WTC11 (cell line): ENCODE data around the gene ALDH3B1. TPM values are rescaled to one million over a fixed set of nuclear protein-coding genes. Genes with fewer than 3 reads are reported as not detected.

Experiments used
- ATAC-seq: fragments of 200-7000 bp; cut with Tn5 transposase; 2 replicates; pipeline ENCODE4 v1.10.0; 2021; ENCODE audit warnings: mild to moderate bottlenecking, moderate library complexity
- CTCF ChIA-PET: fragments of 300-600 bp; sonication (Branson Sonifier 250); formaldehyde crosslinking; loops from one replicate; lab custom pipeline; 2021; ENCODE audit warnings: antibody characterized with exemption; lab: Charles Lee
- POLR2A ChIA-PET: fragments of 350-600 bp; sonication (Branson Sonifier 250); formaldehyde crosslinking; loops from one replicate; lab custom pipeline; 2021; ENCODE audit warnings: antibody characterized with exemption; lab: Charles Lee
- DNase-seq: peaks from one replicate; pipeline ENCODE4 v3.0.0; 2021; ENCODE audit warnings: low spot score
- H3K27ac Mint-ChIP-seq: 2 replicates; pipeline ENCODE4 v1.8.0; 2021; ENCODE audit warnings: mixed read lengths
- H3K27me3 Mint-ChIP-seq: 2 replicates; pipeline ENCODE4 v1.8.0; 2021; ENCODE audit warnings: low read depth, mild to moderate bottlenecking, moderate library complexity, mixed read lengths
- H3K36me3 Mint-ChIP-seq: 2 replicates; pipeline ENCODE4 v1.8.0; 2021; ENCODE audit warnings: mixed read lengths
- H3K4me1 Mint-ChIP-seq: 2 replicates; pipeline ENCODE4 v1.8.0; 2022; ENCODE audit warnings: mixed read lengths
- H3K4me3 Mint-ChIP-seq: 2 replicates; pipeline ENCODE4 v1.8.0; 2021; ENCODE audit warnings: mild to moderate bottlenecking, moderate library complexity, mixed read lengths
- H3K9me3 Mint-ChIP-seq: 2 replicates; pipeline ENCODE4 v1.8.0; 2021; ENCODE audit warnings: mixed read lengths
- EMX1 ChIP-seq: fragments of 250-450 bp; sonication (Bioruptor Pico); IDR thresholded peaks from 2 replicates; pipeline ENCODE4 v1.8.0; 2021; ENCODE audit warnings: mild to moderate bottlenecking
- FOXK1 ChIP-seq: sonication (generic); formaldehyde crosslinking; IDR thresholded peaks from 2 replicates; pipeline ENCODE4 v1.8.0; 2022; ENCODE audit warnings: mild to moderate bottlenecking, moderate library complexity, missing genetic modification reagents
- GTF2I ChIP-seq: fragments of 250-450 bp; sonication (Bioruptor Pico); conservative IDR thresholded peaks from 2 replicates; pipeline ENCODE4 v1.4.0; 2021; ENCODE audit warnings: mild to moderate bottlenecking
- HMGXB4 ChIP-seq: sonication (generic); formaldehyde crosslinking; IDR thresholded peaks from 2 replicates; pipeline ENCODE4 v1.8.1; 2023; ENCODE audit warnings: mild to moderate bottlenecking, moderate library complexity, missing genetic modification reagents
- IRF2 ChIP-seq: sonication (generic); formaldehyde crosslinking; IDR thresholded peaks from 2 replicates; pipeline ENCODE4 v1.8.0; 2022; ENCODE audit warnings: low read depth, missing genetic modification reagents, borderline replicate concordance
- JUN ChIP-seq: sonication (generic); formaldehyde crosslinking; IDR thresholded peaks from 2 replicates; pipeline ENCODE4 v1.8.0; 2023; ENCODE audit warnings: mild to moderate bottlenecking, missing genetic modification reagents
- MYBL2 ChIP-seq: sonication (generic); formaldehyde crosslinking; IDR thresholded peaks from 2 replicates; pipeline ENCODE4 v1.8.1; 2023; ENCODE audit warnings: mild to moderate bottlenecking, moderate library complexity, missing genetic modification reagents
- NR3C1 ChIP-seq: sonication (generic); formaldehyde crosslinking; conservative IDR thresholded peaks from 2 replicates; pipeline ENCODE4 v1.8.1; 2023; ENCODE audit warnings: low read depth, mild to moderate bottlenecking, missing genetic modification reagents
- SMAD3 ChIP-seq: sonication (generic); formaldehyde crosslinking; IDR thresholded peaks from 2 replicates; pipeline ENCODE4 v1.8.0; 2022; ENCODE audit warnings: missing genetic modification reagents, mild to moderate bottlenecking, borderline replicate concordance
- STAT6 ChIP-seq: sonication (generic); formaldehyde crosslinking; conservative IDR thresholded peaks from 2 replicates; pipeline ENCODE4 v1.8.1; 2023; ENCODE audit warnings: mild to moderate bottlenecking, low read depth, missing genetic modification reagents, moderate library complexity
- ZNF121 ChIP-seq: sonication (generic); formaldehyde crosslinking; IDR thresholded peaks from 2 replicates; pipeline ENCODE4 v1.8.0; 2023; ENCODE audit warnings: missing genetic modification reagents
- ZNF263 ChIP-seq: sonication (generic); formaldehyde crosslinking; IDR thresholded peaks from 2 replicates; pipeline ENCODE4 v1.8.1; 2022; ENCODE audit warnings: low read depth, mild to moderate bottlenecking, moderate library complexity, missing genetic modification reagents
- ZNF671 ChIP-seq: fragments of 250-450 bp; sonication (Bioruptor Pico); IDR thresholded peaks from 2 replicates; pipeline ENCODE4 v1.8.0; 2021; ENCODE audit warnings: mild to moderate bottlenecking
- total RNA-seq: library from RNA; stranded (reverse); gene quantifications from 3 replicates; pipeline ENCODE4 v1.2.3, GENCODE V29; 2021
- TF ChIP-seq, protein P1 (sequence below): sonication (generic); formaldehyde crosslinking; IDR thresholded peaks from 2 replicates; pipeline ENCODE4 v1.8.1; 2023; ENCODE audit warnings: mild to moderate bottlenecking, missing genetic modification reagents, moderate library complexity
- TF ChIP-seq, protein P2 (sequence below): fragments of 200-600 bp; IDR thresholded peaks from 2 replicates; pipeline ENCODE4 v1.8.0; 2022; ENCODE audit warnings: antibody characterized with exemption
- TF ChIP-seq, protein P3 (sequence below): fragments of 250-450 bp; sonication (Bioruptor Pico); IDR thresholded peaks from 2 replicates; pipeline ENCODE4 v2.1.2; 2022; ENCODE audit warnings: mild to moderate bottlenecking, moderate library complexity
- TF ChIP-seq, protein P4 (sequence below): sonication (generic); formaldehyde crosslinking; IDR thresholded peaks from 2 replicates; pipeline ENCODE4 v1.8.0; 2023; ENCODE audit warnings: missing genetic modification reagents, mild to moderate bottlenecking, borderline replicate concordance

ALDH3B1 gene
- total RNA-seq, 1 experiment from 2014 or later, result 0.46 TPM

- ATAC-seq (no peak), DNase-seq (no peak)
- H3K36me3 Mint-ChIP-seq, result no peaks in the 10 kb centered on the region
- no peak overlapping the region for H3K27ac Mint-ChIP-seq
- peaks cover 15% of the 10 kb centered on the region for H3K4me1 Mint-ChIP-seq
- no peak overlapping the region for H3K4me3 Mint-ChIP-seq
- CTCF ChIA-PET, result interaction anchor here (0.6 to 2.0 kb wide), 10 partner anchors 9 to 215 kb away, joined by 3 to 8 read pairs (median 4); partner anchors contain the start of gene ALDH3B1
- POLR2A ChIA-PET, result interaction anchor here (0.6 to 1.1 kb wide), 2 partner anchors 9 to 55 kb away, joined by 3 read pairs; no protein-coding TSS in a partner anchor
- no peaks in the 10 kb centered on the region for H3K27me3 Mint-ChIP-seq
- H3K9me3 Mint-ChIP-seq, result no peaks in the 10 kb centered on the region
- no peak for TF ChIP-seq IRF2 (CRISPR knock-in tag)
- TF ChIP-seq ZNF121 (CRISPR knock-in tag), result no peak
- TF ChIP-seq STAT6 (CRISPR knock-in tag), result no peak
- no peak for TF ChIP-seq HMGXB4 (CRISPR knock-in tag)
- TF ChIP-seq ZNF671 (CRISPR knock-in tag), result no peak
- TF ChIP-seq SMAD3 (CRISPR knock-in tag), result no peak
- no peak for TF ChIP-seq NR3C1 (CRISPR knock-in tag)
- TF ChIP-seq, protein P1, sequence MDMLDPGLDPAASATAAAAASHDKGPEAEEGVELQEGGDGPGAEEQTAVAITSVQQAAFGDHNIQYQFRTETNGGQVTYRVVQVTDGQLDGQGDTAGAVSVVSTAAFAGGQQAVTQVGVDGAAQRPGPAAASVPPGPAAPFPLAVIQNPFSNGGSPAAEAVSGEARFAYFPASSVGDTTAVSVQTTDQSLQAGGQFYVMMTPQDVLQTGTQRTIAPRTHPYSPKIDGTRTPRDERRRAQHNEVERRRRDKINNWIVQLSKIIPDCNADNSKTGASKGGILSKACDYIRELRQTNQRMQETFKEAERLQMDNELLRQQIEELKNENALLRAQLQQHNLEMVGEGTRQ (CRISPR knock-in tag), result no peak
- no peak for TF ChIP-seq FOXK1 (CRISPR knock-in tag)
- TF ChIP-seq ZNF263 (CRISPR knock-in tag), result no peak
- TF ChIP-seq JUN, result no peak
- no peak for TF ChIP-seq GTF2I (CRISPR knock-in tag)
- TF ChIP-seq, protein P2, sequence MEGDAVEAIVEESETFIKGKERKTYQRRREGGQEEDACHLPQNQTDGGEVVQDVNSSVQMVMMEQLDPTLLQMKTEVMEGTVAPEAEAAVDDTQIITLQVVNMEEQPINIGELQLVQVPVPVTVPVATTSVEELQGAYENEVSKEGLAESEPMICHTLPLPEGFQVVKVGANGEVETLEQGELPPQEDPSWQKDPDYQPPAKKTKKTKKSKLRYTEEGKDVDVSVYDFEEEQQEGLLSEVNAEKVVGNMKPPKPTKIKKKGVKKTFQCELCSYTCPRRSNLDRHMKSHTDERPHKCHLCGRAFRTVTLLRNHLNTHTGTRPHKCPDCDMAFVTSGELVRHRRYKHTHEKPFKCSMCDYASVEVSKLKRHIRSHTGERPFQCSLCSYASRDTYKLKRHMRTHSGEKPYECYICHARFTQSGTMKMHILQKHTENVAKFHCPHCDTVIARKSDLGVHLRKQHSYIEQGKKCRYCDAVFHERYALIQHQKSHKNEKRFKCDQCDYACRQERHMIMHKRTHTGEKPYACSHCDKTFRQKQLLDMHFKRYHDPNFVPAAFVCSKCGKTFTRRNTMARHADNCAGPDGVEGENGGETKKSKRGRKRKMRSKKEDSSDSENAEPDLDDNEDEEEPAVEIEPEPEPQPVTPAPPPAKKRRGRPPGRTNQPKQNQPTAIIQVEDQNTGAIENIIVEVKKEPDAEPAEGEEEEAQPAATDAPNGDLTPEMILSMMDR, result no peak
- TF ChIP-seq, protein P3, sequence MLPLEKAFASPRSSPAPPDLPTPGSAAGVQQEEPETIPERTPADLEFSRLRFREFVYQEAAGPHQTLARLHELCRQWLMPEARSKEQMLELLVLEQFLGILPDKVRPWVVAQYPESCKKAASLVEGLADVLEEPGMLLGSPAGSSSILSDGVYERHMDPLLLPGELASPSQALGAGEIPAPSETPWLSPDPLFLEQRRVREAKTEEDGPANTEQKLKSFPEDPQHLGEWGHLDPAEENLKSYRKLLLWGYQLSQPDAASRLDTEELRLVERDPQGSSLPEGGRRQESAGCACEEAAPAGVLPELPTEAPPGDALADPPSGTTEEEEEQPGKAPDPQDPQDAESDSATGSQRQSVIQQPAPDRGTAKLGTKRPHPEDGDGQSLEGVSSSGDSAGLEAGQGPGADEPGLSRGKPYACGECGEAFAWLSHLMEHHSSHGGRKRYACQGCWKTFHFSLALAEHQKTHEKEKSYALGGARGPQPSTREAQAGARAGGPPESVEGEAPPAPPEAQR (CRISPR knock-in tag), result no peak
- TF ChIP-seq EMX1 (CRISPR knock-in tag), result no peak
- no peak for TF ChIP-seq MYBL2 (CRISPR knock-in tag)
Measured at GRCh38 chr11:68042219-68043028, 32.3 kb downstream of the ALDH3B1 start.

GRCh38 chr11:68043029-68043348 lies 32.9 kb downstream of the ALDH3B1 start:
- POLR2A ChIA-PET, result interaction anchor here (1.1 kb wide), 1 partner anchor 9 kb away, joined by 3 read pairs; no protein-coding TSS in a partner anchor
- ATAC-seq, result no peak
- CTCF ChIA-PET, result interaction anchor here (1.2 to 2.0 kb wide), 4 partner anchors 22 to 166 kb away, joined by 4 to 8 read pairs (median 4); partner anchors contain the start of gene ALDH3B1

More at GRCh38 chr11:68043029-68043348, 32.9 kb downstream of the ALDH3B1 start:
- H3K27me3 Mint-ChIP-seq, result no peaks in the 10 kb centered on the region
- H3K4me3 Mint-ChIP-seq, result no peak overlapping the region
- no peaks in the 10 kb centered on the region for H3K36me3 Mint-ChIP-seq
- peaks cover 12% of the 10 kb centered on the region for H3K4me1 Mint-ChIP-seq
- no peaks in the 10 kb centered on the region for H3K9me3 Mint-ChIP-seq
- no peak overlapping the region for H3K27ac Mint-ChIP-seq
- no peak for DNase-seq
- TF ChIP-seq, protein P3 (CRISPR knock-in tag), result no peak
- TF ChIP-seq, protein P4, sequence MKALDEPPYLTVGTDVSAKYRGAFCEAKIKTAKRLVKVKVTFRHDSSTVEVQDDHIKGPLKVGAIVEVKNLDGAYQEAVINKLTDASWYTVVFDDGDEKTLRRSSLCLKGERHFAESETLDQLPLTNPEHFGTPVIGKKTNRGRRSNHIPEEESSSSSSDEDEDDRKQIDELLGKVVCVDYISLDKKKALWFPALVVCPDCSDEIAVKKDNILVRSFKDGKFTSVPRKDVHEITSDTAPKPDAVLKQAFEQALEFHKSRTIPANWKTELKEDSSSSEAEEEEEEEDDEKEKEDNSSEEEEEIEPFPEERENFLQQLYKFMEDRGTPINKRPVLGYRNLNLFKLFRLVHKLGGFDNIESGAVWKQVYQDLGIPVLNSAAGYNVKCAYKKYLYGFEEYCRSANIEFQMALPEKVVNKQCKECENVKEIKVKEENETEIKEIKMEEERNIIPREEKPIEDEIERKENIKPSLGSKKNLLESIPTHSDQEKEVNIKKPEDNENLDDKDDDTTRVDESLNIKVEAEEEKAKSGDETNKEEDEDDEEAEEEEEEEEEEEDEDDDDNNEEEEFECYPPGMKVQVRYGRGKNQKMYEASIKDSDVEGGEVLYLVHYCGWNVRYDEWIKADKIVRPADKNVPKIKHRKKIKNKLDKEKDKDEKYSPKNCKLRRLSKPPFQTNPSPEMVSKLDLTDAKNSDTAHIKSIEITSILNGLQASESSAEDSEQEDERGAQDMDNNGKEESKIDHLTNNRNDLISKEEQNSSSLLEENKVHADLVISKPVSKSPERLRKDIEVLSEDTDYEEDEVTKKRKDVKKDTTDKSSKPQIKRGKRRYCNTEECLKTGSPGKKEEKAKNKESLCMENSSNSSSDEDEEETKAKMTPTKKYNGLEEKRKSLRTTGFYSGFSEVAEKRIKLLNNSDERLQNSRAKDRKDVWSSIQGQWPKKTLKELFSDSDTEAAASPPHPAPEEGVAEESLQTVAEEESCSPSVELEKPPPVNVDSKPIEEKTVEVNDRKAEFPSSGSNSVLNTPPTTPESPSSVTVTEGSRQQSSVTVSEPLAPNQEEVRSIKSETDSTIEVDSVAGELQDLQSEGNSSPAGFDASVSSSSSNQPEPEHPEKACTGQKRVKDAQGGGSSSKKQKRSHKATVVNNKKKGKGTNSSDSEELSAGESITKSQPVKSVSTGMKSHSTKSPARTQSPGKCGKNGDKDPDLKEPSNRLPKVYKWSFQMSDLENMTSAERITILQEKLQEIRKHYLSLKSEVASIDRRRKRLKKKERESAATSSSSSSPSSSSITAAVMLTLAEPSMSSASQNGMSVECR, result no peak
